Measurements from ENCODE around the gene CSNK1A1L.

GRCh38 chr13:37139356-37139755, 33.9 kb upstream of the CSNK1A1L start:
- TF ChIP-seq, protein P1, sequence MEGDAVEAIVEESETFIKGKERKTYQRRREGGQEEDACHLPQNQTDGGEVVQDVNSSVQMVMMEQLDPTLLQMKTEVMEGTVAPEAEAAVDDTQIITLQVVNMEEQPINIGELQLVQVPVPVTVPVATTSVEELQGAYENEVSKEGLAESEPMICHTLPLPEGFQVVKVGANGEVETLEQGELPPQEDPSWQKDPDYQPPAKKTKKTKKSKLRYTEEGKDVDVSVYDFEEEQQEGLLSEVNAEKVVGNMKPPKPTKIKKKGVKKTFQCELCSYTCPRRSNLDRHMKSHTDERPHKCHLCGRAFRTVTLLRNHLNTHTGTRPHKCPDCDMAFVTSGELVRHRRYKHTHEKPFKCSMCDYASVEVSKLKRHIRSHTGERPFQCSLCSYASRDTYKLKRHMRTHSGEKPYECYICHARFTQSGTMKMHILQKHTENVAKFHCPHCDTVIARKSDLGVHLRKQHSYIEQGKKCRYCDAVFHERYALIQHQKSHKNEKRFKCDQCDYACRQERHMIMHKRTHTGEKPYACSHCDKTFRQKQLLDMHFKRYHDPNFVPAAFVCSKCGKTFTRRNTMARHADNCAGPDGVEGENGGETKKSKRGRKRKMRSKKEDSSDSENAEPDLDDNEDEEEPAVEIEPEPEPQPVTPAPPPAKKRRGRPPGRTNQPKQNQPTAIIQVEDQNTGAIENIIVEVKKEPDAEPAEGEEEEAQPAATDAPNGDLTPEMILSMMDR (IDR thresholded peaks at IDR 0.05; ENCODE audit: low read length): no peak
- TF ChIP-seq EZH2 (IDR thresholded peaks at IDR 0.05; ENCODE audit: borderline replicate concordance, low read length): no peak

Measured in OCI-LY1 (cell line).